Measurements from ENCODE around the gene LHPP. TPM values are rescaled to one million over a fixed set of nuclear protein-coding genes. Genes with fewer than 3 reads are reported as not detected.

Gene LHPP
- polyA plus RNA-seq, 1 experiment, result 7.1 TPM

DNA sequence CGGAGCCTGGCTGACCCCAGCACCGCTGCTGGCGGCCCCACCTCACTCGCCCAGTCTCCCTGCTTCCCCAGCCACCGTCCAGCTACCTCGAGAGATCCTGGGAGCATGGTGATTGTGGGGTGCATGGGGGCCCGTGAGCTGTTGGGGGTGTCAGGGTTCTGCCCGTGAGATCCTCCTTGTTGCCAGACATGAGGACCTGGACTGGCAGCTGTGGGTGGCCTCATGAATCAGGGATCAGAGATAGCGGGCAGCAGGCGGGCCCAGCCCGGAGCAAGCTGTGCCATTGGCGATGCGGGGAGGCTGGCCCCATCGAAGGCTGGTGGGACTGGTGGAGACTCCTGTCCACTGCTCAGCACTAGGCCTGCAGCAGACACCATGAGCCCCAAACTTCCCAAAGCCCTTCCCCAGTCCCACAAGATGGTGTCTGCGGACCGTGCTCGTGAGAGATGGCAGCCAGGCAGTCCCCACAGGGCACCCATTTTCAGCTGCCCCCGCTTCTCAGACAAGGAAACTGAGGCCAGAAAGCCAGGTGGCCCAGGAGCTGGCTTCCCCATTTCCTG is 75.6 kb downstream of the LHPP start:
- TF ChIP-seq CTCF (IDR thresholded peaks at IDR 0.05; ENCODE audit: low read depth, low read length), result no peak
- no peaks in the 10 kb centered on the region for H3K9me3 ChIP-seq (ENCODE audit: control insufficient read depth, insufficient read depth, low read length)
- no peak overlapping the region for H3K27ac ChIP-seq (ENCODE audit: low read depth, low read length)
- peaks cover 5% of the 10 kb centered on the region for H3K27me3 ChIP-seq (ENCODE audit: control insufficient read depth, insufficient read depth, low read length)
- no peak for DNase-seq (ENCODE audit: low read depth, low spot score)
- H3K4me3 ChIP-seq (ENCODE audit: low read depth, low read length), result no peak overlapping the region
- CTCF ChIA-PET, result interaction anchor here (4.8 to 9.5 kb wide), 2 partner anchors 204 to 209 kb away, joined by 46 to 101 read pairs; no protein-coding TSS in a partner anchor
- POLR2A ChIA-PET, result no interaction called here

- CTCF ChIA-PET, result interaction anchor here (0.6 to 9.5 kb wide), 6 partner anchors 10 to 289 kb away, joined by 3 to 101 read pairs (median 4); no protein-coding TSS in a partner anchor
- no peak overlapping the region for H3K4me3 ChIP-seq (ENCODE audit: low read depth, low read length)
- POLR2A ChIA-PET, result no interaction called here
- TF ChIP-seq CTCF (IDR thresholded peaks at IDR 0.05; ENCODE audit: low read depth, low read length), result no peak
- H3K27ac ChIP-seq (ENCODE audit: low read depth, low read length), result no peak overlapping the region
- no peaks in the 10 kb centered on the region for H3K9me3 ChIP-seq (ENCODE audit: control insufficient read depth, insufficient read depth, low read length)
- no peak for DNase-seq (ENCODE audit: low read depth, low spot score)
- peaks cover 5% of the 10 kb centered on the region for H3K27me3 ChIP-seq (ENCODE audit: control insufficient read depth, insufficient read depth, low read length)
Measured at GRCh38 chr10:124537891-124538290, 76.3 kb downstream of the LHPP start.

- no peak for TF ChIP-seq CTCF (IDR thresholded peaks at IDR 0.05; ENCODE audit: low read depth, low read length)
- DNase-seq (ENCODE audit: low read depth, low spot score), result no peak
- H3K27ac ChIP-seq (ENCODE audit: low read depth, low read length), result no peak overlapping the region
- POLR2A ChIA-PET, result no interaction called here
- H3K9me3 ChIP-seq (ENCODE audit: control insufficient read depth, insufficient read depth, low read length), result no peaks in the 10 kb centered on the region
- CTCF ChIA-PET, result interaction anchor here (0.6 to 9.5 kb wide), 7 partner anchors 9 to 289 kb away, joined by 3 to 101 read pairs (median 3); no protein-coding TSS in a partner anchor
- no peak overlapping the region for H3K4me3 ChIP-seq (ENCODE audit: low read depth, low read length)
- peaks cover 5% of the 10 kb centered on the region for H3K27me3 ChIP-seq (ENCODE audit: control insufficient read depth, insufficient read depth, low read length)
Measured at GRCh38 chr10:124538706-124539105, 77.1 kb downstream of the LHPP start.

GRCh38 chr10:124539935-124540641 is 78.5 kb downstream of the LHPP start:
- no peaks in the 10 kb centered on the region; the same call in 1 of the 2 replicates for H3K9me3 ChIP-seq (ENCODE audit: control insufficient read depth, insufficient read depth, low read length)
- no peak overlapping the region for H3K27ac ChIP-seq (ENCODE audit: low read depth, low read length)
- TF ChIP-seq CTCF (IDR thresholded peaks at IDR 0.05; ENCODE audit: low read depth, low read length), result peak; percentile 78
- ChIA-PET POLR2A (no interaction called here), CTCF (interaction anchor here (0.6 to 9.5 kb wide), 11 partner anchors 8 to 286 kb away, joined by 3 to 101 read pairs (median 3); no protein-coding TSS in a partner anchor)
- peaks cover 7% of the 10 kb centered on the region for H3K27me3 ChIP-seq (ENCODE audit: control insufficient read depth, insufficient read depth, low read length)
- H3K4me3 ChIP-seq (ENCODE audit: low read depth, low read length), result no peak overlapping the region
- DNase-seq (ENCODE audit: low read depth, low spot score), result no peak
